Sciatic nerve (tissue), 2 donors: ENCODE measurements around the gene SLC25A41. TPM values are rescaled to one million over a fixed set of nuclear protein-coding genes. Genes with fewer than 3 reads are reported as not detected.

Experiments
- ATAC-seq: fragments of 200-7000 bp; cut with Tn5 transposase; one replicate; pipeline ENCODE4 v1.9.1; 2020; ENCODE audit warnings: mild to moderate bottlenecking, moderate library complexity
- DNase-seq: peaks from one replicate; pipeline ENCODE4 v3.0.0-alpha.2; 2020; ENCODE audit warnings: low spot score
- intact Hi-C: fragments of 100-400 bp; cut with DNase I; formaldehyde crosslinking; loops from one replicate; pipeline ENCODE4 v1.14.2; 2022
- microRNA-seq: library from miRNA; unstranded; fragments of <30 nt; microRNA quantifications from one replicate; pipeline ENCODE4 v1.2.0, GENCODE V29; 2020
- total RNA-seq: library from RNA; stranded (reverse); fragmentation: NEBNext Ultra II Directional; extraction: Animal tissue kit (Norgen Biotek cat#: 25700); gene quantifications from one replicate; pipeline ENCODE4 v1.2.1, GENCODE V29; 2021
- donor health status: DM: no; HTN: no; CAD: no.
- donor health status: DM: no; HTN: no; CAD: no.

The SLC25A41 gene
- total RNA-seq, 1 donor from 2014 or later = 0.27 TPM

DNA sequence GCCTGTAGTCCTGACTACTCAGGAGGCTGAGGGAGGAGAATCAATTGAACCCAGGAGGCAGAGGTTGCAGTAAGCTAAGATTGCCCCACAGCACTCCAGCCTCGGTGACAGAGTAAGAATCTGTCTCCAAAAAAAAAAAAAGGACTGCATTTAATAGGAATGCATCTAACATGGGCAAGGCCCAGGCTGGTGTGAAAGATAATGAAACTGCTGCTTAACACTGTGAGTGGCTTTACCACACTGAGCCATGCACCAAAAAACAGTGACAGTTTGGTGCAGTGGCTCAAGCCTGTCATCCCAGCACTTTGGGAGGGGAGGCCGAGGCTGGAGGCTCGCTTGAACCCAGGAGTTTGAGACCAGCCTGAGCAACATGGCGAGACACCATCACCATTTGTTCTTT, 49.2 kb downstream of the SLC25A41 start:
- DNase-seq = no peak
- ATAC-seq = no peak
- intact Hi-C loops = no loop called here

DNA sequence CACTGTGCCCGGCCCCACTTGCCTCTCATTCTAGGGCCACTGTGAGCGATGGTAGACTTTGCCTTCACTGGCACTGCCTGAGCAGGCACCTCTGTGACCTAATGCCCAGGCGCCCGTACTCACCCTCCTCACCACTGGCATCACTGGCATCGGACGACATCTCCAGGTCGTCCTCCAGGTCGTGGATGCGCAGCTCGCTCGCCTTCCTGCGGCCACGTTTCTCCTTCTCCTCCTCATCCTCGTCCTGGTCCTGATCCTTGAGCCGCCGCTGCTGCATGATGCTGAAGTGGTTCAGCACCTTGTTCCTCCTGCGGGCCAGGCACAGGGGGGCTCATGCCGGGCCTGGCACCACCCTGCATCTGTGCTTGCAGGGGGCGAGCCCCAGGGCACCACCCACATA, 50.4 kb downstream of the SLC25A41 start:
- ATAC-seq (no peak), DNase-seq (no peak)
- intact Hi-C loops = no loop called here

DNA sequence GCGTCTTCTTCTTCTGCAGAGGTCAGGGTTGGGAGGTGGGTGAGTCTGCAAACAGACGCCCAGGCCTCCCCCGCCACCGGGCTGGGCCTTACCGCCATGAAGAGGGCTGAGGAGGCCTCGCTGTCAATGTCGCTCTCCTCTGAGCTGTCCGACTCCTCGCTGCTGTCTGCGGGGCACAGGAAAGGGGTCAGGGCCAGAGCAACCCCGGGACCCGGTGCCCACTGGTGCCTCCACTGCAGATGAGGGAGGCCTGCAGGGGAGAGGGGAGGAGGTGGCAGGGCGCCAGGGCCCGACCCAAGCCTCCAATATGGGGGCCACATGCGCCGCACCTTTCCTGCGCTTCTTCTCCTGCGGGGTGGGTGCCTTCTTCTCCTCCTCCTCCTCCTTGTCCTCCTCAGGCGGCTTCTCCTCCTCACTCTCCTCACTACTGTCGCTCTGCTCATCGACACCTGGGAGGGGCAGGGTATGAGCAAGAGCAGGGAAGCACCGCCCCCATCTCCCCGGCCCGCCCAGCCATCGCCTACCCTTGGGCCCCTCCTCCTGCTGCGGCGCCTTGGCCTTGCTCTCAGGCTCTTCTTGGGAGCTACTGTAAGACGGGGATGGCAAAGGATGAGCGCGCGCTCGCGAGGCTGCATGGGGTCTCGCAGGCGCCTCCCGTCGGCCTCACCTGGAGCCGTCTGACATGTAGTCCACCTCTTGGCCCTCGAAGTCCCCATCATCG, 52.4 kb downstream of the SLC25A41 start:
- intact Hi-C loops = no loop called here
- ATAC-seq = no peak
- DNase-seq = no peak

DNA sequence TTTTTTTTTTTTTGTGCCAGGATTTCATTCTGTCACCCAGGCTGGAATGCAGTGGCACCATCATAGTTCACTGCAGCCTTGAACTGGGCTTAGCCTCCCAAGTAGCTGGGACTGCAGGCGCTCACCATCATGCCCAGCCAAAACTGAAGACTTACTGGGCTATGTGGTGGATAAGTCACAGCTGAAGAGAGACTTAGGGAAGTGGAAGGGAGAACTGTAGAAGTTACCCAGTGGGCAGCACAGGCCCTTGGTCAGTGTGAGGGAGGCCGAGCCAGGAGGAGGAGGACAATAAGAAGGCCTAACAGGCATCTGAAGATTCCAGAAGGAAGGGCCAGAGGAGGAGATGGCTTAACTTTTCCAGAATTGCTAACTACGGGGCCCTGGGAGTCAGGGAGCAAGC, 53.8 kb downstream of the SLC25A41 start:
- no peak for DNase-seq
- intact Hi-C loops = no loop called here

DNA sequence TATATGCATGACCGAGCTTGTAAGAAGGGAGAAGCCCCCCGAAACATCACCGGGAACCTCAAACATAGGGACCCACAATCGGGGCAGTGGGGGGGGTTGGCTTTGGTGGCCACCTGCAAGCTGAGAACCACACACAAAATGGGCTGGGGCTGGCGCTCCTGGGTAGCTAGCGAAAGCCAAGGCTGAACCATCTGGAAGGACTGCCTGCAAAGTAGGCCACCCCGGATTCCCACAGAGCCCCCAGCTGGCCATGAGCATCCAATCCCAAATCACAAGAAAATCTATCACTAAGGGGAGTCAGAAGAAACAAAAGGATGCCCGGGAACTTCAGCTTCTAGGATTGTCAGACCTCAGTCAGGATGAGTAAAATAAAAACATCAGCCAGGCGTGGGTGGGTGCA, 55.1 kb downstream of the SLC25A41 start:
- no peak for DNase-seq
- intact Hi-C loops = no loop called here
- no peak for ATAC-seq

More for the DNA sequence above, 53.8 kb downstream of the SLC25A41 start:
- no peak for ATAC-seq

DNA sequence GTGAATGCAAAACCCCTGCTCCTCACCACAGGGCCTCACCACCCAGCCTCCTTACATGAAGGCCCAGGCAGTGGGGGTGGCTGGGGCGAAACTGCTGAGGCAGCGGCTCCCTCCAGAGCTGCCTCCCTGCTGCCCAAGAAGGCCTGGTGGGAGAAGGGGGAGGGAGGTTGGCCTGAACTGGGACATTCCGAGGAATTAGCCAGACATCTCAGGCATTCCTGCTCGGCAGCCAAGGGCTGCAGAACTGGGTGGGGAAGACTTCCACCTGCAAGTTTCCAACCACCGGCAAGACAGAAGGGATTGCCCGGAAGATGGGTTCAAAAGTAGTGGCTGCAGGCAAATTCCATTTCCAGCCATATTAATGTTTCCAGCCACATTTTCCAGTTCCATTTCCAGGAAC, 55.5 kb downstream of the SLC25A41 start:
- DNase-seq = no peak
- ATAC-seq = no peak
- intact Hi-C loops = no loop called here

DNA sequence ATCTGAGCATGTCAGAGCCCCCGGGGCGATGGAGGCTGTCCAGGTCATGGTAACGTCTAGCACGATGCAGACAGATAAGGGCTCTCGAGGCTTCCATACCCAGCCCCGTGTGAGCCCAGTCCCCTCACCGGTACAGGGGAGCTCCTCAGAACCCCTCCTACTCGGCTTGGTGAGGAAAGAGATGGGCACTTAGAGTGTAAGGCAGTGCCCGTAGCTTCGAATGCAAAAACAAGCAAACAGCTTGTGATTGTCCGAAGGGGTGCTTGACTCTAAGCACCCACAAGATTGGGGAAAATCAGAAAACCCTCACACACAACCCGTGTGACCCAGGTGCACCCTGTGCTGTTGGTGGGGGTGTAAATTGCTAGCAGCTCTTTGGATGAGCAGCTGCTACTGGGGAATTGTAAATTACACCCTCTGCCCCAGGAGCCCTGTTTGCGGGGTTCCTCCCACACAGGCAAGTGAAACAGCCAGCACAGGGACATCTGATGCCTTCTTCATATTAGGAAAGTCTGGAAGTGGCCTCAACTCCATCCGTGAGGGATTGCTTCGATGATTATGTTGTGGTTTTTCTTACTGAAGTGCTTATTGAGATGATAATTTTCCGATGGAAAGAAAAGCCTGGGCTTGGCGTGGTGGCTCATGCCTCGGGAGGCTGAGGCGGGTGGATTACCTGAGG, 56.9 kb downstream of the SLC25A41 start:
- intact Hi-C loops = no loop called here
- DNase-seq (no peak), ATAC-seq (no peak)

Small RNAs within 50 kb of the gene (microRNA-seq; reads per million reads assigned to microRNA genes)
- gene MIR3940 = 6.5 reads per million, percentile 15 among the genes with 10 or more reads in this experiment
- gene MIR6790 = not detected
- gene MIR6885 = not detected

Other genes with a start within 250 kb of the SLC25A41 start
- 72.5 TPM for gene MLLT1, start 153.8 kb downstream of the SLC25A41 start, total RNA-seq
- gene ACER1, start 100.2 kb downstream of the SLC25A41 start, total RNA-seq = not detected
- gene CLPP, start 72.2 kb downstream of the SLC25A41 start, total RNA-seq = 43.8 TPM
- gene ALKBH7, start 61.0 kb downstream of the SLC25A41 start, total RNA-seq = 55.6 TPM
- 2.1 TPM for gene PSPN, start 57.8 kb downstream of the SLC25A41 start, total RNA-seq
- 44.7 TPM for gene GTF2F1, start 40.6 kb downstream of the SLC25A41 start, total RNA-seq
- 161 TPM for gene KHSRP, start 9.0 kb downstream of the SLC25A41 start, total RNA-seq
- gene SLC25A23, start 26.0 kb upstream of the SLC25A41 start, total RNA-seq = 61.9 TPM
- gene CRB3, start 30.5 kb upstream of the SLC25A41 start, total RNA-seq = not detected
- gene DENND1C, start 48.0 kb upstream of the SLC25A41 start, total RNA-seq = 5.5 TPM
- gene TUBB4A, start 68.5 kb upstream of the SLC25A41 start, total RNA-seq = 47.8 TPM
- gene TNFSF9, start 97.3 kb upstream of the SLC25A41 start, total RNA-seq = 0.62 TPM
- gene CD70, start 157.4 kb upstream of the SLC25A41 start, total RNA-seq = not detected
- gene TNFSF14, start 236.4 kb upstream of the SLC25A41 start, total RNA-seq = 9.8 TPM